EH (cell line): ENCODE measurements around the gene AASDH.

Experiments used
- DNase-seq: peaks from one replicate; pipeline ENCODE4 v3.0.0-alpha.2; 2015; ENCODE audit warnings: low read depth

The AASDH gene, protein sequence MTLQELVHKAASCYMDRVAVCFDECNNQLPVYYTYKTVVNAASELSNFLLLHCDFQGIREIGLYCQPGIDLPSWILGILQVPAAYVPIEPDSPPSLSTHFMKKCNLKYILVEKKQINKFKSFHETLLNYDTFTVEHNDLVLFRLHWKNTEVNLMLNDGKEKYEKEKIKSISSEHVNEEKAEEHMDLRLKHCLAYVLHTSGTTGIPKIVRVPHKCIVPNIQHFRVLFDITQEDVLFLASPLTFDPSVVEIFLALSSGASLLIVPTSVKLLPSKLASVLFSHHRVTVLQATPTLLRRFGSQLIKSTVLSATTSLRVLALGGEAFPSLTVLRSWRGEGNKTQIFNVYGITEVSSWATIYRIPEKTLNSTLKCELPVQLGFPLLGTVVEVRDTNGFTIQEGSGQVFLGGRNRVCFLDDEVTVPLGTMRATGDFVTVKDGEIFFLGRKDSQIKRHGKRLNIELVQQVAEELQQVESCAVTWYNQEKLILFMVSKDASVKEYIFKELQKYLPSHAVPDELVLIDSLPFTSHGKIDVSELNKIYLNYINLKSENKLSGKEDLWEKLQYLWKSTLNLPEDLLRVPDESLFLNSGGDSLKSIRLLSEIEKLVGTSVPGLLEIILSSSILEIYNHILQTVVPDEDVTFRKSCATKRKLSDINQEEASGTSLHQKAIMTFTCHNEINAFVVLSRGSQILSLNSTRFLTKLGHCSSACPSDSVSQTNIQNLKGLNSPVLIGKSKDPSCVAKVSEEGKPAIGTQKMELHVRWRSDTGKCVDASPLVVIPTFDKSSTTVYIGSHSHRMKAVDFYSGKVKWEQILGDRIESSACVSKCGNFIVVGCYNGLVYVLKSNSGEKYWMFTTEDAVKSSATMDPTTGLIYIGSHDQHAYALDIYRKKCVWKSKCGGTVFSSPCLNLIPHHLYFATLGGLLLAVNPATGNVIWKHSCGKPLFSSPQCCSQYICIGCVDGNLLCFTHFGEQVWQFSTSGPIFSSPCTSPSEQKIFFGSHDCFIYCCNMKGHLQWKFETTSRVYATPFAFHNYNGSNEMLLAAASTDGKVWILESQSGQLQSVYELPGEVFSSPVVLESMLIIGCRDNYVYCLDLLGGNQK

DNA sequence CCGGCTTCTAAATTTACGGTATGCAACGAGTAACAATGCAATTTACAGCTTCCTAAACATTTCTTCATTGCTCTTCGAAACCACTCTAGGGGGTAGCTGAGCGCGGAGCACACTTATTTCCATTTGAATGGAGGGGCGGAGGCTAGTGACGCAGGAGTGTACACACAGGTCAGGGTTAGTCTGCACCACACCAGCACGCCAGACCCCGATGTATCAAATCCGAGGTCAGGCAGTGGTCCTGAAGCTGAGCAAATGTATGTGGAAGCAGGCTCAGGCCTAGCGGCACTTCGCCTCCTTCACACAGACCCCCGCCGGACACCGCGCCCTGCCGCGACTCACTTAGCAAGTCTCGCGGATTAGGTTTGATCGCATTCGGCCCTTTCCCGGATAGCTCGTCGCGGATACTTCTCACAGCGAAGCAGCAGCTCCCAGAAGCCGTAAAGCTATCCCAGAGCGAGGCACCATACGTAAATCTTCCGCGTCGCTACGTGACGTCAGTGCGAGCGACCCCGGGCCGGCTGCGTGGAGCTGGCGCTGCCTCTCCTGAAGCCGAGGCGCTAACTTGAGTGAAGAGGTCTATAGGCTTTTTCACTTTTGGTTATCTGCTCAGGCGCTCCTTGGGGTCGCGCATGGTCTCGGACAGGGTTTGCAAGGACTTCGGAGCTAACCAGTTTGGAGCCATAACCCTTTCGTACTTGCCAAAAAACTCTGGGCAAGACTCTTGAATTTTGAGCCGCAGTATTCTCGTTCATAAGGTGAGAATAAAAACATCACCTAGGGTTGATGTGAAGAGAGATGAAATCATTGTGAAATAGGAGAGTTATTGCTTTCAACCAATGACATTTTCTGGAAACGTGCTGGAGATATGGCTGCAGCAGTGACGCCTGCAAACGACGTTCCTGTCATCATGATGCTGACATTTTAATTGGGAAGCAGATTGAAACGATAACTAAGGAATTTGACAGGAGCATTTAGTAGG, at the start of gene AASDH:
Gene AASDH (minus strand): TSS at position 469 of the 979 bp plus-strand sequence. CDS start 3,192 bp downstream, outside the sequence.
- DNase-seq: peak; percentile 95

DNA sequence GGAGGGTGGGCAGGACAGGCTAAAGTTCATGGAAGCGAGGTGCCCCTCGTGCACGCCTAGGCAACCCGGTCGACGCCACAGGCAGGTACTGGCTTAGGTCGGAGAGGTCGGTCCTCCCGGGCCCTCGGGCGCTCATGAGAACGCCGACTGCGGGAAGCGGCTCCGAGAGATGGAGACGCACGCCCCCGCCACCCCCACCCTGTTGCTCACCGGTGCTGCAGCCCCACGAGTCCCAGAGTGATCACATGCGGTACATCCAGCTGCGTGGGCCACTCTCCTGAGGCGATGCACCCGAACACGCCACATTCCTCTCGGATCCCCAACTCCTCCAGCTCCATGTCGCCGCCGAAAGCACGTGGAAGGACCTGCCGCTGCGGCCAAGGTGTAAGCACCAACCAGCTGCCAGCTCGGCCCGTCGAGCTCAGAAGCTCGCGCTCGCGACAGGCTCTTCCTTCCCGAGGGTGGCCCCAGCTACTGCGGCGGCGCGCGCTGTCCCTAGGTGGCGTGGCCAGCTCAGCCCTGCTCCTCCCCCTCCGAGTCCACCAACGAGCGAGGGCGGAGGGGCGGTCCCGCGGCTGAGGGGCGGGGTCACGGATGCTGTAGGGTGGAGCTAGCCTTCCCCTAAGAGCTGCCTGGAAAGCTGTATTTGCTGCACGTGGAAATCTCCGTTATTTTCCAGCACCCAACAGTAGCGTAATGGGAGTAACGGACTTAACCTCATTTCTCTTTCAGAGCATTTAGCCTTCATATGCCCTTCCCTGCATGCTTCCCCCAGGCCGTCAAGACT, 48.0 kb upstream of the AASDH start, which contains the start of gene PPAT:
Gene PPAT (minus strand): TSS at position 476 of the 787 bp plus-strand sequence. CDS start 138 bp downstream, at position 338.
- peak; percentile 98 for DNase-seq

DNA sequence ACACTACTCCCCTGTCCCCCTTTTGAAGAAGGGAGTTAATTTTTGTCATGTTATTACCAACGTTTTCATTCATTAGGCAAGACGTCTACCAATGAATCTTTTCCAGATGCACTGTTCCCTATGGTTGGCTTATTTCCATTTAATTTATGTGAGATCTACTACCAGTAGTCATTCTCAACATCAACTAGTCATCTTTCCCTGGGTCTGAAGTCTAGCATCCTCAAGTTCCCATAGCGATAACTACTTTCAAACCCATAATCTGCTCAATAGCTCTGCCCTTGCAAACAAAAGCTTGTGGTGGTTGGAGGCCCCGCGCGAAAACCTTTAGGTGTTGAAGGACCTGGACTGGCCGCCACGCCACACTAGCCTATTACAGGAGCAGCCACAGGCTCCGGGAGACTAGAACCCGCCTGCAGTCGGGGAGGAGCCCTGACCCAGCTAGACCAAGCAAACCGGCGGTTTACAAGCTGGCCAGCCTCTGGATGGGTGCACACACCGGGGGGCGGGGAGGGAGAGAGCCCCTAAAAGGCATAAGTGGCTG, 47.4 kb upstream of the AASDH start:
- DNase-seq: peak; percentile 74

DNA sequence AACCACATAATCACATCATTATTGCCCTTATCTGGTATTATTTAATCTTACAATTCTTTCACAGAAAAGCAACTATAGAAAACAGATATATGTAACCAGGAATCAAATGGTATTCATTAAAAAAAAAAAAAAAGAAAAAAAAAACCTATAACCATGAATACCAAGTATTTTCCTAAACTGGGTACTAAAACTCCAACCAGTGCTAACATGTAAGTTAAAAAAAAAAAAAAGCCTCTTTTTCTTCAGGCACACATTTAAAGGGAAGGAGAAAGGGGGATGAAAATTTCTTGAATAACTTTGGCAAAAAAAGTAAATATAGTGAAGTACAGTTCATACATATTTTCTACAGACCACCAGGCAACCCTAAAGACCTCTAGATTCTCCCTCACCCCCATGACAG, 46.0 kb upstream of the AASDH start:
- DNase-seq: no peak

DNA sequence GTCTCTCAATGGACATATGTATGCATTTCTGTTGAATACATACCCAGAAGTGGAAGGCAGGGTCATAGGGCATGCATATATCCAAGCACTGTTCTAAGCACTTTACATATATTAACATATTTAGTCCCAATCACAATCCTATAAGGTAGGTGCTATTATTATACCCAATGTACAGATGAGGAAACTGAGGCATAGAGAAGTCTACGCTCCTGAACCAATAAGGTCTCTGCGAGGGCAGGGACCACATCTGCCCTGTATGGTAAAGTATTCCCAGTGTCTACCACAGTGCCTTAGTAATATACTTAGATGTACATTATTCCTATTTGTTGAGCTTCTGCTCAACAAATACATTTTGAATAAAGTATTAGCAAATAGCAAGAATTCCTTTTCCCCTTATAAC, 42.9 kb upstream of the AASDH start:
- DNase-seq: no peak

DNA sequence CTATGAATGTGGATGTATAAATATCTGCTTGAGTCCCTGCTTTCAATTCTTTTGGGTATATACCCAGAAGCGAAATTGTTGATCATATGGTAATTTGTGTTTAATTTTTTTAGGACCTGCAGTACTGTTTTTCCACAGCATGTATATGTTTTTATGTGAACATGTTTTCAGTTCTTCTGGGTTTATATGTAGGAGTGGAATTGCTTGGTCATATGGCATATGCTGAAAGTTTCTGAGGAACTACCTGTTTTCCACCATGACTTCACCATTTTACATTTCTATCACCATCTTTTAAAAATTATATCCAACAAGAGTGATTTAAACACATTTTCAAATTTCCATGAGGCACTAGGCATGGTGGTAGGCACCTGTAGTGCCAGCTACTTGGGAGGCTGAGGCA, 39.9 kb upstream of the AASDH start:
- DNase-seq: no peak

DNA sequence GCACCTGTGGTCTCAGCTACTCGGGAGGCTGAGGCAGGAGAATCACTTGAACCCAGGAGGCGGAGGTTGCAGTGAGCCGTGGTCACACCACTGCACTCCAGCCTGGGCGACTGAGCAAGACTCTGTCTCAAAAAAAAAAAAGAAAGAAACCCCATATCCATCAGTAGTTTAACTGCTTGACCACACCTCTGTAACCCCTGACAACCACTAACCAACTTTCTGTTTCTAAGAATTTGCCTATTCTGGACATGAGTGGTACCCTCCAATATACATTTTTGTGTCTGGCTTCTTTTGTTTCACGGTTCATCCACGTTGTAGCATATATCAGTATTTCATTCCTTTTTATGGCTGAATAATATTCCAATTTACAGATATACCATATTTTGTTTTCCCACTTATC, 39.0 kb upstream of the AASDH start:
- DNase-seq: no peak

DNA sequence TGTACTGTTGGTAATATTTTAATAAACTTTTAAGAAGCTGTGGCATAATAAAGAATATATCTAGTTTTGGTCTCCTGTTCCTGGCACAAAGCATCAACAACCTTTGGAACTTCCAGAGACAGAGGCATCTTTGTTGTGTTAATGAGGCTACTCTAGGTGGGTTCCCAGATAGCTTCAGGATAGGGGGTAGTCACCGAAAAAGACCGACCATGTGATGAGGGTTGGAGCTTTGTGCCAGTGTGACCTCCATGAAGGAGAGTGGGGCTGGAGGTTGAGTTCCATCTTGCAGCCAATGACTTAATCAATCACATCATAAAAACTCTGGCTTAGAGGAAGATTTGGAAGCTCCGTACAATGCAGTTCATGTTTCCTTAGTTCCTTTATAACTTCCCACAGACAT, 38.2 kb upstream of the AASDH start:
- DNase-seq: no peak

DNA sequence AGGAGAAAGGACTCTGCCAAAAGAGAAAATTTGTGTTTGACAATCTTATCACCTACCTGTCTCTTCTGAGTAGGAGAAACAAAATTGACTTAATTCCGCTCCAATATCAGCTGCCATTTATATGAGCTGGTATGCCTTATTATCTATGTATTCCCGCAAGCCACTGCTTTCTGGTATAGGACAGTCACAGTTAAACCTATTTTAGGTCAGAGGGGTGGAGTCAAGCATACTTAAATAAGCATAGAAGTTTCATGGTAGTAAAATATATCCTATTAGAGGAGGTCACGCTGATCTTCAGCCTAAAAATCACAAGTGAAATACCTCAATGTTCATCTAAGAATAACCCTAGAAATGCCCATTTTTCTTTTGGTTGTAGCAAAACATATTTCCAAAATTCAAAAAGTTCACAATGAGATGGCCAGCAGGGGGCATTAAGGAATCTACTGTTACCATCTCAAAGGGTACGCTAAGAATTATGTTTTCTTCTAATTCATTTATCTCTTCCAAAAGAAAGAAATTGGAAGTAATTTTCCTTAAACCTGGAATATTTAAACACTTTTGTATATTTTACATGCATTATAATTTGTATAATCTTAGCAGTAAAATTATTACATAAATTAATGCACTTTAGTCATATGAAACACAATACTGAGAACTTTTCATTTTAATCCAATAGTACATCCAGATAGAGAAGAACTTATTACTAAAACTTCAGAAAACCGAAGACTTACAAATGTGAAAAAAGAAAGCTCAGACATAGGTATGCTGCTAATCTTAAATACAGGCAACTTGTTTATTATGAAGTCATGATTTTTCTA, 37.6 kb upstream of the AASDH start:
- peak; percentile 43 for DNase-seq

DNA sequence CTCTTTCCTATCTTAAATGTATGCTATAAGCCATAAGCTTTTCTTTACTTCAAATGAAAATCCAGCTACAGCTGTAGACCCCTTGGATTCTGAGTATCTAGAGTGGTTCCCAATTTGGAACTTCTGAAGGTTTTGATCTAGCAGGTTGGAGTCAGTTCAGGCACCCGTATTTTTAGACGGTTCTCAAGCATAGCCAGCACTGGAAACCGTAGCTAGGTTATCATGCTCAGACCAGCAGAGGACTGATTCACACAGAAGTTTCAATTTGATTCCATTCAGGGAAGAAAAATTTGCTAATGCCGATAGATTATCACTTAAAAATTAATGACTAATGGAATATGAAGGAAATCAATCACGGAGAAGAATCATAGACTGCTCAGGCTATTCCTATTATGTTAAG, 36.9 kb upstream of the AASDH start:
- no peak for DNase-seq

DNA sequence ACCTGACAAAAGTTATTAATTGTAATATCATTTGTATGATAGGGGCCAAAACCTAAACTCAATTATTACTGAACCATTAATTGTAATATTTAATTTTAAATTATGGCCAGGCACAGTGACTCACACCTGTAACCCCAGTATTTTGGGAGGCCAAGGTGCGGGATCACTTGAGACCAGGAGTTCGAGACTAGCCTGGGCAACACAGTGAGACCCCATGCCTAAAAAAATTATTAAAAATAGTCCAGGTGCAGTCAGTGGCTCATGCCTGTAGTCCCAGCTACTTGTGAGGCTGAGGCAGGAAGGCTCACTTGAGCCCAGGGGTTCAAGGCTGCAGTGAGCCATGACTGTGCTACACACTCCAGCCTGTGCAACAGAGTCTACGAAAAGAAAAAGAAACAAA, 30.1 kb upstream of the AASDH start:
- no peak for DNase-seq

DNA sequence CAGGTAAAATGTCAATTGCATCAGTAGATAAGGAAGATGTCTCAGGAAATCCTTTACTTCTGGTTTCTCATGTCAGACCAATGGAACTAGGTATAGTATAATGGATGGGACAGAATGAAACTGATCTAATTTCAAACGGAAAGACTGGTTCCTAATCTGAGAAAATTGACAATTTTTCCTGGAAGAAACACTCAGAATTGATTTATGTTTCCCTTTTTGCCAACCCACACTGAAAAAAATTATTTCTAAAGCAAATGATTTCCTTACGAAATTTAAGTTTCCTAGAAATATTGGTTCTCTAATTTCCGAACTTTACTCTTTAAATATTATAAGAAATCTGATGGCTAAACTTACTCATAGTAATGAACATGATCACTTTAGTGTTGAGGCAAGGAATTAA, 29.1 kb upstream of the AASDH start:
- DNase-seq: no peak

DNA sequence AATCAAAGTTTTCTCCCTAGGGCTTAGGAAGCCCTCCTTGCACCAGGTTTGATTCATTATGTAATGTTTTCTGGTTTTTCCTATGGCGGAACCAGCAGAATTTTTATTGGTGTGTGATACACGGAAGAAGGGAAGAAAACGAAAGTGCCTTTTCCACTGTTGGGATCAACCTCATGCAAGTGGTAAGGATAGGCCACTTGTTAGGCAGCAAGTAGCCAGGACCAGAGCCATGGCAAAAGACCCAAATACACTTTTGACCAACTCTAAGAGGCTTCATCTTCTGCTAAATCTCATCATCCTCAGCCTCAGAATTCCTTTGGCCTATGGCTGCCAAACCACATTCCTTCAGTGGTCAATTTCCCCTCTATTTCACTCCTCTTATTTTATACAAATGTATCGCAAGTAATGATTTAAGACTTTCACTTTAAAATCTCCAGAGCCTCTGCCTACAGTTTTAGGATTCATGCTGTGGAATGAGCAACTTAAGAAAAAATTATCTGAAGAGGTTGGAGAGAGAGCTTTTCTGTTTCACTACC, 26.9 kb upstream of the AASDH start:
- DNase-seq: peak; percentile 40

DNA sequence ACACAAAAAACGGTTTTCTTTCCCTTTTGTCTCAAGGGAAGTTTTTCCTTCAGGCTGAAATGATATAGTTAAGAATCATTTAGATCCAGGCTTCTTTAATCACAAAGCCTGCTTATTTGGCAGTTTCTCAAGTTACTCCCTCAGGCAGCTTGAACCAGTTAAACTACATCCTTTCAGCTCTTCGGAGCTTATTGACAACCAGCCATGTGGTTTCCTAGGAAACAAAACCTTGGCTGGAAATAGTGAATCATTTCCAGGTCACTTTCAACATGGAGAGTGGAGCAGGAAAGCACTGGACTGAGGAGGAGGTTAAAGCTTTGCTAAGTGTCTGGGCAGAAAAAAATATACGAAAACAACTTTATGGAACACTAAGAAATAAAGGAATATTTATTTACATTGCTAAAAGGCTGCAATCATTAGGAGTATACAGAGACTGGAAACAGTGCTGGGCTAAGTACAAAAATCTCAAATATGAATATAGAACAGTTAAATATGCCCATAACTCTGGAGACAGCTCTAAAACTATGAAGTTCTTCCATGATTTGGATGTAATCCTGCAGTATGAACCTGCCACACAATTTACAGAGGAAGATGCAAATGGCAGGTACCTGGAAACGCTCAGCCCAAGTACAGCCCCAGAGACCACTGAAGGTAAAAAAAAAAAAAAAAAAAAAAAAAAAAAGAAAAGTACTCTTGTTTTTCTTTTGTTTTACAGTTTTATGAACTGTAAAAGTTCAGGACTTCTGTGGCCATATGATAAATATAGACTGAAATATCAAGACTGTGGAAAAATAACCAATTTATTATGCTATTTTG, 23.2 kb upstream of the AASDH start:
- peak; percentile 97 for DNase-seq

DNA sequence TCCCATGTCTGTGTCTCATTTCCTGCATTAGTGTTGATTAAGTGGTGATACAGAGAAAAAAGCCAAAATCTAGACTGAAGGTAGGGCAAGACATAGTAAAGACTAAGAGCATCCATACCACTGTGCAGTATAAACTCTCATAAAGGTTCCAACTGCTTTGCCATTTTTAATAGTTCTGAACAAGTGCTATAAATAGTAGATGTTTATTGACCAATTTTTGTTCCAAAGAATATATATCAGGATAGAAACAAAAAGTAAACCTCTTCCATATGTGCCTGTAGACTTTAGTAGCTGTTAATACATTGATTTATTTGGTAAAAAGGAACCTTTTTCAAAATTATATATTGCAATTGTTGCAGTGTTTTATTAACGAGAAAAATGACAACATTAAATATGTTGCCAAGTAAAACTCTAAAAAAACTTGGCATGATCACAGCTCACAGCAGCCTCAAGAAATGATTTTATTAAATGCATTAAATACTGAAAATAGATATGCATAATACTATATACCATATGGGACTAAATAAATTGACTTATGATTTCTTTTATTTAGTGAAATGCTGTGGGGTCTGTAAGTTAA, 22.3 kb upstream of the AASDH start:
- DNase-seq: no peak

DNA sequence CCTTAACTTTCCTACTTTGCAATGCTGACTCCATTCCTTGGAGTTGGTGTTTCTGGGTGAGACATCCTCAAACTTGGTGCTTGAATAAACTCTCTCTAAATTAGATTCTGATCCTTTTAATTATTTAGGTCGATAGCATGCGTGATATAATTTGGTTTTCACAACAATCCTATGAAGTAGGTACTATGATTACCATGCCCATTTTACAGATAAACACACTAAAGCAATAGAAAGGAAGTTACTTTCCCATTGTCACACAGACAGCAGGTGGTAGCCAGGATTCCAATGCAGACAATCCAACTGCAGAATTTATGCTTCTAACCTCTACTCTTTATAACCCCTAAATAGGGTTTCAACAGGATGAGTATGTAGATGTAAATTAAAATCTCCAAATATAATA, 21.7 kb upstream of the AASDH start:
- no peak for DNase-seq

DNA sequence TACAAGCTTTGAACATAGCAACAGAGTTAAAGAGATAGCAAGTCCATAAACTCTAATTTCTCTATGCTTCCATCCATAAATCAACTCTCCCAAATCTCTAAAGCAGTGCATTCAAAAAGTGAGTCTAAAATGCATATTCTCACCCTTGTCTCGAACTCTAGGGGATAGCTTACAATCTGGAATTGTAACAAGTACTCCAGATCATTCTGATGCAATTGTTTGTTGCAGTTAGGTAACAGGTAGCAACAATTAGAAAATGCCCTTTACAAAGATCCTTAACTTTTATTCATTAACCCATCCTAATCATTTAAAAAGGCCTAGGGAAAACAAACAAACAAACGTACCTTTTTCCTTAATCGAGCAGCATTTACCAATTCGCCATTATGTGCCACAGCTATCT, 18.9 kb upstream of the AASDH start:
- DNase-seq: no peak

DNA sequence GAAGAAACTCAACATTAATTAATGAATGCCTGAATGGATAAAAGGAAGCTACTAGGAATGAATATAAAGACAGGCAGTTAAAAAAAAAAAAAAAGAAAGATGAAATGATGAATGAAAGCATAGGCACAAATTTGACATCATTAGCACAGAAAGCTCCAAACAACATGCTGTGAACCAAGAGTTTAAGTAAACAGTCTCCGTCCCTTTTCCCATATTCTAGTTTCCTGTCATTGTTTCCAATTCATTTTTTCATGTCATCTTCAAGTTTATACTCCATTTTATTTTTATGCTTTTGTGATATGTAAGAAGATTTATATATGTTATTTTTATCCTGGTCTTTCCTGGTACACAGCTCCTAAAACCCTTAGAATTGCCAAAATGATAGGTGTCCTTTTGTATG, 17.7 kb upstream of the AASDH start:
- no peak for DNase-seq
